PFSK-1 (cell line): Measurements from ENCODE around the gene TAGAP.

Experiments used
- POLR2AphosphoS5 ChIP-seq: IDR thresholded peaks from 2 replicates; pipeline ENCODE4 v1.6.1; 2012; ENCODE audit warnings: low read depth, mild to moderate bottlenecking, control low read depth, low read length, moderate library complexity
- TF ChIP-seq, protein P1 (sequence below), 2 experiments: IDR thresholded peaks; 2 replicates each; pipeline versions ENCODE4 v1.6.1 to v1.8.0; 2011 to 2012; ENCODE audit warnings: low read depth in 2 of 2, low read length in 2 of 2, control low read depth in 1 of 2, inconsistent platforms in 1 of 2, mild to moderate bottlenecking in 1 of 2, moderate library complexity in 1 of 2; ENCODE audit not compliant: insufficient read depth in 1 of 2

DNA sequence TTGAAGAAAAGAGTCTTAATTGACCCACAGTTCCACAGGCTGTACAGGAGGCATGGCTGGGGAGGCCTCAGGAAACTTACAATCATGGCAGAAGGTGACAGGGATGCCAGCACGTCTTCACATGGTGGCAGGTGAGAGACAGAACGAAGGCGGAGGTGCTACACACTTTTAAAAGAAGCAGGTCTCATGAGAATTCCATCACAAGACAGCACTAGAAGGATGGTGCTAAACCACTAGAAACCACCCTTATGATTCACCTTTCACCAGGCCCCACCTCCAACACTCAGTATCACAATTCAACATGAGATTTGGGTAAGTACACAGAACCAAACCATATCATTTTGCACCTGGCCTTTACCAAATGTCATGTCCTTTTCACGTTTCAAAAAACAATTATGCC, 20.9 kb downstream of the TAGAP start:
- TF ChIP-seq POLR2AphosphoS5: no peak
- TF ChIP-seq, protein P1, sequence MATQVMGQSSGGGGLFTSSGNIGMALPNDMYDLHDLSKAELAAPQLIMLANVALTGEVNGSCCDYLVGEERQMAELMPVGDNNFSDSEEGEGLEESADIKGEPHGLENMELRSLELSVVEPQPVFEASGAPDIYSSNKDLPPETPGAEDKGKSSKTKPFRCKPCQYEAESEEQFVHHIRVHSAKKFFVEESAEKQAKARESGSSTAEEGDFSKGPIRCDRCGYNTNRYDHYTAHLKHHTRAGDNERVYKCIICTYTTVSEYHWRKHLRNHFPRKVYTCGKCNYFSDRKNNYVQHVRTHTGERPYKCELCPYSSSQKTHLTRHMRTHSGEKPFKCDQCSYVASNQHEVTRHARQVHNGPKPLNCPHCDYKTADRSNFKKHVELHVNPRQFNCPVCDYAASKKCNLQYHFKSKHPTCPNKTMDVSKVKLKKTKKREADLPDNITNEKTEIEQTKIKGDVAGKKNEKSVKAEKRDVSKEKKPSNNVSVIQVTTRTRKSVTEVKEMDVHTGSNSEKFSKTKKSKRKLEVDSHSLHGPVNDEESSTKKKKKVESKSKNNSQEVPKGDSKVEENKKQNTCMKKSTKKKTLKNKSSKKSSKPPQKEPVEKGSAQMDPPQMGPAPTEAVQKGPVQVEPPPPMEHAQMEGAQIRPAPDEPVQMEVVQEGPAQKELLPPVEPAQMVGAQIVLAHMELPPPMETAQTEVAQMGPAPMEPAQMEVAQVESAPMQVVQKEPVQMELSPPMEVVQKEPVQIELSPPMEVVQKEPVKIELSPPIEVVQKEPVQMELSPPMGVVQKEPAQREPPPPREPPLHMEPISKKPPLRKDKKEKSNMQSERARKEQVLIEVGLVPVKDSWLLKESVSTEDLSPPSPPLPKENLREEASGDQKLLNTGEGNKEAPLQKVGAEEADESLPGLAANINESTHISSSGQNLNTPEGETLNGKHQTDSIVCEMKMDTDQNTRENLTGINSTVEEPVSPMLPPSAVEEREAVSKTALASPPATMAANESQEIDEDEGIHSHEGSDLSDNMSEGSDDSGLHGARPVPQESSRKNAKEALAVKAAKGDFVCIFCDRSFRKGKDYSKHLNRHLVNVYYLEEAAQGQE (IDR thresholded peaks at IDR 0.05; ENCODE audit: insufficient read depth in 1 of 2, low read depth in 2 of 2, low read length in 2 of 2): no peak
